Ascending aorta (tissue), 1 donor: ENCODE measurements around the gene ZNF322. TPM values are rescaled to one million over a fixed set of nuclear protein-coding genes. Genes with fewer than 3 reads are reported as not detected.

Source experiments
- total RNA-seq: library from RNA; depleted of rRNA; stranded (reverse); fragments of >200 nt; gene quantifications from one replicate; pipeline ENCODE4 v1.1.0, GENCODE V29; 2016

ZNF322 gene
- total RNA-seq, 1 donor from 2014 or later: 12.3 TPM

Other genes with a start within 250 kb of the ZNF322 start
- 16.9 TPM for gene BTN3A3, start 219.2 kb downstream of the ZNF322 start, total RNA-seq
- 8.3 TPM for gene BTN2A1, start 201.8 kb downstream of the ZNF322 start, total RNA-seq
- not detected for gene BTN1A1, start 159.4 kb downstream of the ZNF322 start, total RNA-seq
- 20.6 TPM for gene HMGN4, start 121.4 kb downstream of the ZNF322 start, total RNA-seq
- 20.1 TPM for gene ABT1, start 62.8 kb downstream of the ZNF322 start, total RNA-seq